Measurements from ENCODE around the gene ERGIC3.

ERGIC3 gene

GRCh38 chr20:35518955-35519354 lies 22.9 kb upstream of the ERGIC3 start:
- DNase-seq (ENCODE audit: insufficient read length, low spot score) (no peak), FAIRE-seq (no peak)

GRCh38 chr20:35523298-35523888 lies 18.5 kb upstream of the ERGIC3 start:
- peak; percentile 27 for TF ChIP-seq CTCF (IDR thresholded peaks at IDR 0.05; ENCODE audit: insufficient read depth, missing control alignments)
- no peak for FAIRE-seq

More at GRCh38 chr20:35518955-35519354, 22.9 kb upstream of the ERGIC3 start:
- TF ChIP-seq CTCF (IDR thresholded peaks at IDR 0.05; ENCODE audit: insufficient read depth, missing control alignments), result no peak

GRCh38 chr20:35525639-35526038 lies 16.2 kb upstream of the ERGIC3 start:
- no peak for TF ChIP-seq CTCF (IDR thresholded peaks at IDR 0.05; ENCODE audit: insufficient read depth, missing control alignments)
- DNase-seq (ENCODE audit: insufficient read length, low spot score), result no peak
- no peak for FAIRE-seq

More at GRCh38 chr20:35523298-35523888, 18.5 kb upstream of the ERGIC3 start:
- no peak for DNase-seq (ENCODE audit: insufficient read length, low spot score)

GRCh38 chr20:35527122-35527769 lies 14.6 kb upstream of the ERGIC3 start:
- no peak for DNase-seq (ENCODE audit: insufficient read length, low spot score)
- FAIRE-seq, result no peak
- TF ChIP-seq CTCF (IDR thresholded peaks at IDR 0.05; ENCODE audit: insufficient read depth, missing control alignments), result no peak

- FAIRE-seq (no peak), DNase-seq (ENCODE audit: insufficient read length, low spot score) (no peak)
- TF ChIP-seq CTCF (IDR thresholded peaks at IDR 0.05; ENCODE audit: insufficient read depth, missing control alignments), result no peak
Observed at GRCh38 chr20:35529552-35529951, 12.3 kb upstream of the ERGIC3 start, which contains the start of gene C20orf173. C20orf173 (minus strand) TSS chr20:35529652; CDS start chr20:35529373, 279 bp downstream.

GRCh38 chr20:35539756-35540212 lies 2.1 kb upstream of the ERGIC3 start:
- peak; percentile 58 for FAIRE-seq
- peak; percentile 18 for DNase-seq (ENCODE audit: insufficient read length, low spot score)
- no peak for TF ChIP-seq CTCF (IDR thresholded peaks at IDR 0.05; ENCODE audit: insufficient read depth, missing control alignments)

Data from D721Med (cell line).